NCI-H1930 (cell line): Measurements from ENCODE around the gene BAD.
"Not testable (repeated sequence)": the region's sequence is repeated elsewhere in the genome, so short reads cannot be mapped to it uniquely, and the experiment has no call there.

Experiments
- DNase-seq, 2 experiments: peaks; one replicate each; lab custom pipeline; 2025; lab: John Stamatoyannopoulos, UW

The BAD gene

GRCh38 chr11:64314805-64315561 lies 30.5 kb upstream of the BAD start:
- no peak for DNase-seq

- DNase-seq: no peak
Observed at GRCh38 chr11:64314146-64314804, 29.8 kb upstream of the BAD start.

GRCh38 chr11:64313491-64314145 lies 29.2 kb upstream of the BAD start:
- DNase-seq: no peak

GRCh38 chr11:64312947-64313346 lies 28.5 kb upstream of the BAD start:
- DNase-seq: no peak

- not testable (repeated sequence) for DNase-seq
Observed at GRCh38 chr11:64307795-64308194, 23.3 kb upstream of the BAD start.

GRCh38 chr11:64306876-64307622 lies 22.6 kb upstream of the BAD start:
- no peak for DNase-seq

GRCh38 chr11:64306563-64306875 lies 22.1 kb upstream of the BAD start:
- no peak for DNase-seq

- peak; percentile 49 to 74 for DNase-seq
Observed at GRCh38 chr11:64305691-64306562, 21.5 kb upstream of the BAD start.

GRCh38 chr11:64305075-64305690 lies 20.7 kb upstream of the BAD start, which contains the start of gene ESRRA:
ESRRA (plus strand) TSS chr11:64305524; CDS start chr11:64307180, 1,656 bp downstream.
- DNase-seq: peak; percentile 98 to 99

- DNase-seq: peak; percentile 73 to 91
Observed at GRCh38 chr11:64304316-64305072, 20.0 kb upstream of the BAD start.

GRCh38 chr11:64304032-64304315 lies 19.5 kb upstream of the BAD start:
- DNase-seq: no peak

GRCh38 chr11:64303109-64304031 lies 18.9 kb upstream of the BAD start:
- no peak for DNase-seq

GRCh38 chr11:64299847-64300648 lies 15.6 kb upstream of the BAD start, which contains the start of gene CATSPERZ:
CATSPERZ (plus strand) TSS chr11:64300358; CDS start chr11:64300411, 53 bp downstream.
- no peak for DNase-seq

GRCh38 chr11:64298966-64299846 lies 14.7 kb upstream of the BAD start:
- DNase-seq: no peak

GRCh38 chr11:64297699-64298358 lies 13.4 kb upstream of the BAD start:
- no peak for DNase-seq

GRCh38 chr11:64296830-64297698 lies 12.6 kb upstream of the BAD start:
- no peak for DNase-seq
